Activated CD8-positive, alpha-beta memory T cell treated with anti-CD3 and anti-CD28 coated beads for 1 hour (primary cell): ENCODE measurements around the gene MESP2.

ENCODE experiments used
- DNase-seq, 2 donors: peaks; one replicate each; pipeline ENCODE4 v3.0.0-alpha.2; 2020; ENCODE audit warnings: low read depth in 1 of 2; ENCODE audit errors: extremely low read depth in 1 of 2

The MESP2 gene

GRCh38 chr15:89799011-89799911 lies 23.1 kb downstream of the MESP2 start:
- DNase-seq, result no peak

DNA sequence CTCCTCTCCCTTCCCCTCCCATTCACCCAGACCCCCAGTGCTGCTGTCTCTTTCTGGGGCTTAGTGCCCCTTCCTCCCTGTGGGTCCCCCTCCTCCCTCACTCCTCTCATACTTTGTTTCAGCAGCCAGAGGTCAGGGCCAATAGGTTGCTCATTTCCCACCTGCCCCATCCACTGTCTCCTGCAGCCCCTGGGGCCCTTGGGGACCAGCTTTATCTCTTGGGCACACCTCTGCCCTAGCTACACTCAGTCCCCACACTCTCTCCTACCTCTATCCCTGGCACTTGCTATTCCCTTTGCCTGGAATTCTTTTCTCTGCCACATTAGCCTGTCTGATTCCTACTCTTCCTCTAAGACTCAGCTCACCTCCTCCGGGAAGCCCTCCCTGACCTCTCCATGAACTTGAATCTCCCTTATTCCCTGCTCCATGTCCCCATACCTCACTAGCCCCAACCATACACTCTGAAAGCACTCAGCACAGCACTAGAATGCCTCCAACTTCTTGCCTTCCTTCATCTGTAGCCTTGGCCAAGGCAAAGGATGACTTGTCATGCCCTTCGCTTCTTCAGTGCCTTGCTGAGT lies 23.9 kb downstream of the MESP2 start:
- no peak for DNase-seq

GRCh38 chr15:89801471-89802195 lies 25.5 kb downstream of the MESP2 start:
- DNase-seq, result no peak

GRCh38 chr15:89802231-89802928 lies 26.2 kb downstream of the MESP2 start:
- DNase-seq, result no peak

DNA sequence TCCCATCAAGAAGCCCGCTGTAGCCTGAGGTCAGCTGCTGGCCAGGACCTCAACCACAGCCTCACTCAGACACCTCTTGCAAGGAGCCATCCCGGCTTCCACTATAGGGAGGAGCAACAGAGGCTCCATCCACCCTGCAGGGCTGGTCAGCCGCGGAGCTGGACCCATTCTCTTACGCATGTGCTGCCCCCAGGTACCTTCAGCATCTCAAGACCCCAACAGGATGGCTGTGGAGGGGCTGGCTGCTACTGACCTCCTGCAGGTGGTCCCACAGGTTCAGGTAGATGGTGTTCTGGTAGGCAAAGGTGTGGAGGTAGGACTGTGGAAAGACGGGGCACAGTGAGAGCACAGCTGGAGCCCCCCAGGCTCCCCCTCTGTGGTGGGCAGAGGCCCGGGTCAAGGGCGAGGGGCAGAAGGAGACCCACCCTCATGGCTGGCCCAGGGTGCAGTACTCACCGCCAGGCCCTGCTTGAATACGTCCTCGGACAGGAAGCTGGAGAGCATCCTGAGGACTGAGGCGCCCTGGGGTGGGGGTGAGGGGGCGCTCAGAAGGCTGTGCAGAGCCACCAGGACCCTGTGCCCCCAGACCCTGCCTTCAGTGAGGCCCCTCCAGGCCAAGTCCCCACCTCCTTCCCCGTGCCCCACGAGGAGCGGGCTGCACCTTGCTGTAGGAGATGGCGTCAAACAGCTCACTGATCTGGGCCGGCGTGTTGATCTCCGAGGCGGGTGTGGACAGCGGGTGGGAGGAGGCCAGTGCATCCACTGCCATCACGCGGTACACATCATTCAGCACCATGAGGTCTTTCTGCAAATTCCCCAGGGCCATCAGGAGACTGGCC lies 27.1 kb downstream of the MESP2 start:
- DNase-seq, result no peak

- DNase-seq, result no peak
Measured at GRCh38 chr15:89803941-89804800, 28.0 kb downstream of the MESP2 start.

- no peak for DNase-seq
Measured at GRCh38 chr15:89805241-89806209, 29.4 kb downstream of the MESP2 start.

DNA sequence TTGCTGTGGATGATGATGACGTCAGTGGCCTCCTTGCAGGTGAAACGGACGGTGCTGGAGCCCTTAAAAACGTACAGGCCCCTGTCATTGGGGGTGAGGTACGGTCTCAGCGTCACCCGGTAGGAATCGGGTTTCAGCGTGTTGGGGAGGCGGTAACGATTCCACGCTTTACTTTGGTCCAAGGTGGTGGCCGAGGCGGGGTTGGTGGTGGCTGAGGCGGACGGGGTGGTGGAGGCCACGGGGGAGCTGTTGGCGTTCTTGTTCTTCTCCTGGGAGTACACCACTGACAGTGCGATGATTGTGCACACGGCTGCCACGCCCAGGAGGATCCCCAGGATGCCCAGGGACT lies 30.1 kb downstream of the MESP2 start:
- no peak for DNase-seq

GRCh38 chr15:89806559-89807550 lies 30.7 kb downstream of the MESP2 start:
- no peak for DNase-seq

DNA sequence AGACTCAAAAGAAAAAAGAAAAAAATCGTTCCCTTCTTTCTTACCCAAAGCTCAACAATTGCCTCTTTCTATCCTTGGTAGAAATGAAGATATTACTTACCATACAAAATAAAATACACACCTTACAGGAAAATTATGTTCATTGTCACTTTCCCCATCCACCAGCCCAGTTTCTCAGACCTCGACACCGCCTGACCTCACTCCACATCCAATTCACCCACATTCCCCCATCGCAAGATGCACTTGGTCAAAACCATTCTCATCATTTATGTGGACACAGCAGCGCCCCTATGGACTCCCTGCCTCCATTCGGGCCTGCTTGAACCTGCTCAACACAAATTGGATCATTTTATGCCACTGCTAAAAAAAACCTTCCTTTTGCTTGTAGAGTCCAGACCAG lies 31.6 kb downstream of the MESP2 start:
- no peak for DNase-seq

GRCh38 chr15:89808160-89808870 lies 32.2 kb downstream of the MESP2 start:
- DNase-seq, result no peak

DNA sequence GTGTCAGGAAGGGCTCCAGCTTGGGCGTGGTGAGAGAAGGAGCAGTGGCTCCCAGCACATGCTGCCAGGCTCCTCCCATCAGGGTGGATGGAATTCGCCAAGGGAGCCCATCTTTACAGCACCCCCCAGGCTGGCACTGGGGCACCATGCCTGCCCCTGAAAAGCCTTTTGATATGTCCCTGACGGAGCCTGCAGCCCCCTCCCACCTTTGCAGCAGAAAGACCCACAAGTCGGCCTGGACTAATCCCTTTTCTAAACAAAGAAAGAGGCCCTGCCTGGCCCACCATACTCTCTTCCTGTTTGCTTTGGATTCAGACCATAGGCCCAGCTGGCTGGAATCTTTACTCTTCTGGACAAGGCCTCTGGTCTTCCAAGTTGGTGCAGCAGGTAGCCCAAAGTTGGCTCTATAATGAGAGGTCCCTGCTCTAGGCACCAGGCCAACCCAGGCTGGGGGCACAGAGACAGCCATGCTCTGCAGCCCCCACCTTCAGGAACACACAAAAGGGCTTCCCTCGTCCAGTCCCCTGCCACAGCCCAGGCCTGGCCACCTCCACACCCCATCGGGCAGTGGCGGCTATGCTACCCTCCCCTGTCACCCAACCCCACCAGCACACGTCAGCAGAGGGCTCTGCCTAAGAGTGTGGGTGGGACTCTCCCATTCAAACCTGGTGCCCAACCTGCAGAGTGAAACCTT lies 33.1 kb downstream of the MESP2 start:
- no peak for DNase-seq

GRCh38 chr15:89809787-89810148 lies 33.6 kb downstream of the MESP2 start:
- DNase-seq, result no peak

GRCh38 chr15:89810837-89811236 lies 34.7 kb downstream of the MESP2 start:
- DNase-seq, result no peak

DNA sequence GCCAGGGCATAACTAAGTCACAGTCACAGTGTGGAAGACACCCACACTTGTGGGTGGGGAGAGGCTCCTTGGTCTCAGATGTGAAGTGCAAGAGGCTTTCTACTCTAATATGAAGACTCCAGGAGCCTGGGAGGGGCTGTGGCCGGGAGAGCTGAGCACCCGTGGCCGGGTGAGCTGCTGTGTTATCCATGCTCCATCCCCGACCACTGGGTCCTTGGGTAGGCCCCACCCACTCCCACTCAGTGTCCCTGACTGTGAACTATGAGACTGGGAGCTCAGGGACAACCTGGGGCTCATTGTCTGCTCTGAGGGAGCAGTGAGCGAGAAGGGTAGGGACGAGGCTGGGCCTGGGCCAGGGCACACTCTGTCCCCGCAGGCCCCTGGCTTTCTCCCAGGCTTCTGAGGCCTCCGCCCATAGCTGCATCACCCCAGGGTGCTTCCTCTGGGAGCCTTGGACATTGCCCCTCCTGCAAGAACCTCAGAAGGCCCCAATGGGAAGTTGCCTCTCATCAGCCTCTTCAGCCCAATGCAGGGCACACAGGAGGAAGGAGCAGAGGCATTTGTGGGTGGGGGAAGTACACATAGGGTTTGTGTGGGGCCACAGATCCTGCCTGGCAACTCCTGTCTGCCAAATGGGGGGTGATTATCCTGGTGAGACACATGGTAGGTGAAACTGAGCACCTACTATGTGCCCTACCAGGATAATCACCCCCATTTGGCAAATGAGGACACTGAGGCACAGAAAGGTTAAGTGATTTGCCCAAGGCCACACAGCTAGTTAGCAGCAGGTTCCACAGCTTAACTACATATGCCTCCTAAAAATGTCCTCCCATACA lies 36.1 kb downstream of the MESP2 start:
- no peak for DNase-seq
